ENCODE data around the gene DPAGT1.
A peak's percentile ranks its signal among the peaks of the same experiment; 100 is the strongest.
"Not testable (repeated sequence)": the region's sequence is repeated elsewhere in the genome, so short reads cannot be mapped to it uniquely, and the experiment has no call there.

The DPAGT1 gene

GRCh38 chr11:119101759-119102423 is at the start of gene DPAGT1:
Gene DPAGT1 (minus strand): TSS chr11:119101853. CDS start chr11:119101655, 198 bp downstream.
- peak; percentile 94 for DNase-seq

- no peak for DNase-seq
Observed at GRCh38 chr11:119149786-119150275, 48.2 kb upstream of the DPAGT1 start.

GRCh38 chr11:119149018-119149785 is 47.5 kb upstream of the DPAGT1 start, which contains the start of gene ABCG4:
Gene ABCG4 (plus strand): TSS chr11:119149052. CDS start chr11:119149966, 914 bp downstream.
- DNase-seq = no peak

- no peak for DNase-seq
Observed at GRCh38 chr11:119148720-119149017, 47.0 kb upstream of the DPAGT1 start.

GRCh38 chr11:119147604-119148333 is 46.1 kb upstream of the DPAGT1 start:
- DNase-seq = no peak

- no peak for DNase-seq
Observed at GRCh38 chr11:119145551-119145950, 43.9 kb upstream of the DPAGT1 start.

- DNase-seq = peak; percentile 51
Observed at GRCh38 chr11:119144825-119145486, 43.3 kb upstream of the DPAGT1 start.

- DNase-seq = not testable (repeated sequence)
Observed at GRCh38 chr11:119139276-119139675, 37.6 kb upstream of the DPAGT1 start.

GRCh38 chr11:119134389-119134978 is 32.8 kb upstream of the DPAGT1 start:
- no peak for DNase-seq

- DNase-seq = no peak
Observed at GRCh38 chr11:119130662-119131061, 29.0 kb upstream of the DPAGT1 start.

- DNase-seq = no peak
Observed at GRCh38 chr11:119126675-119127268, 25.1 kb upstream of the DPAGT1 start.

- DNase-seq = no peak
Observed at GRCh38 chr11:119125821-119126220, 24.2 kb upstream of the DPAGT1 start.

- DNase-seq = no peak
Observed at GRCh38 chr11:119121811-119122124, 20.1 kb upstream of the DPAGT1 start.

GRCh38 chr11:119121008-119121810 is 19.6 kb upstream of the DPAGT1 start, which contains the start of gene HINFP:
Gene HINFP (plus strand): TSS chr11:119121580. CDS start chr11:119126945, 5,365 bp downstream.
- peak; percentile 100 for DNase-seq

GRCh38 chr11:119120639-119121007 is 19.0 kb upstream of the DPAGT1 start:
- DNase-seq = no peak

GRCh38 chr11:119118946-119119345 is 17.3 kb upstream of the DPAGT1 start:
- DNase-seq = no peak

- no peak for DNase-seq
Observed at GRCh38 chr11:119118227-119118626, 16.6 kb upstream of the DPAGT1 start.

- no peak for DNase-seq
Observed at GRCh38 chr11:119117004-119117706, 15.5 kb upstream of the DPAGT1 start.

GRCh38 chr11:119116601-119117000 is 14.9 kb upstream of the DPAGT1 start:
- DNase-seq = no peak

- no peak for DNase-seq
Observed at GRCh38 chr11:119116235-119116594, 14.6 kb upstream of the DPAGT1 start.
